ENCODE data around the gene CCDC160.

DNA sequence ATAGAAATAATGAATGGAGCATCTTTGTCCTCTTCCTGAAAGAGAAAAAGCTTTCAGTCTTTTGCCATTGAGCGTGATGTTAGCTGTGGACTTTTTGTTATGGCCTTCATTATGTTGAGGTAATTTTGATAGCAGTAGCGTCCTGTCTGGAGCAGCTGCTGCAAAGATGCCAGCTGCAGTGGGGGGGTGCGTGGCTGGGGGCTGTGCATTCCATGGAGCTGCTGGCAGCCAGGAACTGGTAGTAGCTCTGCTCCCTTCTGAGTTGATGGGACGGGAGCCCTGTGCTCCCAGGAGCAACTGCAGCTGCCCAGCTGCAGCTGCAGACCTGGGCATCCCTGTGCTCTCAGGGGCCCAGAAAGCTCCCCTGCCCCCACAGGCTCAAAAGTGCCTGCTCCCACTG is 50.4 kb downstream of the CCDC160 start:
- TF ChIP-seq, protein P1, sequence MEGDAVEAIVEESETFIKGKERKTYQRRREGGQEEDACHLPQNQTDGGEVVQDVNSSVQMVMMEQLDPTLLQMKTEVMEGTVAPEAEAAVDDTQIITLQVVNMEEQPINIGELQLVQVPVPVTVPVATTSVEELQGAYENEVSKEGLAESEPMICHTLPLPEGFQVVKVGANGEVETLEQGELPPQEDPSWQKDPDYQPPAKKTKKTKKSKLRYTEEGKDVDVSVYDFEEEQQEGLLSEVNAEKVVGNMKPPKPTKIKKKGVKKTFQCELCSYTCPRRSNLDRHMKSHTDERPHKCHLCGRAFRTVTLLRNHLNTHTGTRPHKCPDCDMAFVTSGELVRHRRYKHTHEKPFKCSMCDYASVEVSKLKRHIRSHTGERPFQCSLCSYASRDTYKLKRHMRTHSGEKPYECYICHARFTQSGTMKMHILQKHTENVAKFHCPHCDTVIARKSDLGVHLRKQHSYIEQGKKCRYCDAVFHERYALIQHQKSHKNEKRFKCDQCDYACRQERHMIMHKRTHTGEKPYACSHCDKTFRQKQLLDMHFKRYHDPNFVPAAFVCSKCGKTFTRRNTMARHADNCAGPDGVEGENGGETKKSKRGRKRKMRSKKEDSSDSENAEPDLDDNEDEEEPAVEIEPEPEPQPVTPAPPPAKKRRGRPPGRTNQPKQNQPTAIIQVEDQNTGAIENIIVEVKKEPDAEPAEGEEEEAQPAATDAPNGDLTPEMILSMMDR (conservative IDR thresholded peaks at IDR 0.05) = no peak
- TF ChIP-seq EZH2 (IDR thresholded peaks at IDR 0.05; ENCODE audit: low read depth) = no peak
